HCT116 (cell line): ENCODE results near the gene SORL1. TPM values are rescaled to one million over a fixed set of nuclear protein-coding genes. Genes with fewer than 3 reads are reported as not detected.

Experiments used
- ATAC-seq: fragments of 200-7000 bp; cut with Tn5 transposase; 2 replicates; pipeline ENCODE4 v1.9.1; 2020; ENCODE audit warnings: mild to moderate bottlenecking, moderate library complexity
- BruUV-seq: library from RNA; stranded (reverse); fragments of 400-500 nt; replicated peaks from 2 replicates; lab custom pipeline; 2021; lab: Mats Ljungman, UMichigan
- CTCF ChIA-PET: fragments of 300-600 bp; sonication (Branson Sonifier 250); formaldehyde crosslinking; loops from one replicate; lab custom pipeline; 2021; ENCODE audit warnings: antibody characterized with exemption; lab: Charles Lee
- POLR2A ChIA-PET: fragments of 300-600, 350-600 bp; sonication (Branson Sonifier 250); formaldehyde crosslinking; loops from one replicate; lab custom pipeline; 2021; ENCODE audit warnings: antibody characterized with exemption; lab: Charles Lee
- RAD21 ChIA-PET, 2 experiments: fragments of 300-600 bp; sonication (Branson Sonifier 250); formaldehyde crosslinking; loops; one replicate each; lab custom pipeline; 2023; ENCODE audit warnings: low total read pairs in 2 of 2; ENCODE audit not compliant: uncharacterized antibody in 2 of 2, unreplicated experiment in 2 of 2, low non-redundant PET in 1 of 2; lab: Charles Lee
- DNase-seq: peaks from one replicate; pipeline ENCODE4 v3.0.0-alpha.2; 2010; ENCODE audit warnings: low read depth, low spot score
- H2AFZ ChIP-seq: fragments of 200-600 bp; shearing (Covaris generic), sonication (generic); 2 replicates; pipeline ENCODE4 v1.6.1; 2017; ENCODE audit warnings: low read depth, mixed run types, mixed read lengths, antibody characterized with exemption, low read length; ENCODE audit not compliant: poor library complexity, severe bottlenecking
- H3K27ac ChIP-seq: 2 replicates; pipeline ENCODE4 v1.5.1; 2012; ENCODE audit warnings: low read depth, low read length
- H3K27me3 ChIP-seq: fragments of 200-600 bp; sonication (generic); 2 replicates; pipeline ENCODE4 v1.6.1; 2016; ENCODE audit warnings: mixed run types, low read length, mixed read lengths; ENCODE audit not compliant: insufficient read depth
- H3K36me3 ChIP-seq, 2 experiments: fragments of 200-500 bp in 1 of 2; fragments of 200-600 bp in 1 of 2; sonication (Bioruptor generic) in 1 of 2; sonication (generic) in 1 of 2; 2 replicates each; pipeline versions ENCODE4 v1.5.1 to v1.6.1; 2014 to 2016; ENCODE audit warnings: low read length in 2 of 2, inconsistent platforms in 1 of 2, mixed read lengths in 1 of 2, mixed run types in 1 of 2; ENCODE audit not compliant: insufficient read depth in 2 of 2, control insufficient read depth in 1 of 2
- H3K4me1 ChIP-seq, 2 experiments: fragments of 200-600 bp in 1 of 2; sonication (generic) in 1 of 2; 2 replicates each; pipeline versions ENCODE4 v1.5.1 to v1.6.1; 2012 to 2017; ENCODE audit warnings: low read length in 2 of 2, inconsistent platforms in 1 of 2, mild to moderate bottlenecking in 1 of 2, mixed read lengths in 1 of 2, mixed run types in 1 of 2, moderate library complexity in 1 of 2; ENCODE audit not compliant: insufficient read depth in 2 of 2, control insufficient read depth in 1 of 2
- H3K4me2 ChIP-seq: fragments of 200-600 bp; sonication (generic); 2 replicates; pipeline ENCODE4 v1.6.1; 2017; ENCODE audit warnings: mixed run types, low read length, mixed read lengths
- H3K4me3 ChIP-seq, 2 experiments: fragments of 200-600 bp in 1 of 2; sonication (generic) in 1 of 2; replicated peaks in 1 of 2; 2 replicates each; pipeline ENCODE4 v1.5.1; 2011 to 2016; ENCODE audit warnings: low read length in 2 of 2, control low read depth in 1 of 2, low read depth in 1 of 2, mild to moderate bottlenecking in 1 of 2, mixed read lengths in 1 of 2, mixed run types in 1 of 2
- H3K79me2 ChIP-seq: fragments of 200-600 bp; sonication (generic); 2 replicates; pipeline ENCODE4 v1.6.1; 2017; ENCODE audit warnings: mild to moderate bottlenecking, mixed run types, low read length, moderate library complexity, mixed read lengths; ENCODE audit not compliant: insufficient read depth
- H3K9ac ChIP-seq: fragments of 200-600 bp; sonication (generic); 2 replicates; pipeline ENCODE4 v1.6.1; 2016; ENCODE audit warnings: low read length, mixed read lengths
- H3K9me2 ChIP-seq: fragments of 200-600 bp; sonication (generic), shearing (Covaris generic); 2 replicates; pipeline ENCODE4 v1.6.1; 2017; ENCODE audit warnings: mixed run types, mild to moderate bottlenecking, moderate library complexity; ENCODE audit not compliant: insufficient read depth
- H3K9me3 ChIP-seq, 2 experiments: fragments of 200-500 bp in 1 of 2; fragments of 200-600 bp in 1 of 2; sonication (Bioruptor generic) in 1 of 2; sonication (generic) in 1 of 2; 2 replicates each; pipeline ENCODE4 v1.6.1; 2014 to 2017; ENCODE audit warnings: low read length in 2 of 2, mixed read lengths in 2 of 2, inconsistent platforms in 1 of 2, low read depth in 1 of 2, mild to moderate bottlenecking in 1 of 2, mixed run types in 1 of 2, moderate library complexity in 1 of 2; ENCODE audit not compliant: control insufficient read depth in 1 of 2, insufficient read depth in 1 of 2
- H4K20me1 ChIP-seq: fragments of 200-600 bp; sonication (generic), shearing (Covaris generic); 2 replicates; pipeline ENCODE4 v1.6.1; 2017; ENCODE audit warnings: mixed run types, mild to moderate bottlenecking, moderate library complexity; ENCODE audit not compliant: insufficient read depth
- ATF3 ChIP-seq: IDR thresholded peaks from 2 replicates; pipeline ENCODE4 v1.6.1; 2012
- CBX3 ChIP-seq: IDR thresholded peaks from 2 replicates; pipeline ENCODE4 v1.6.1; 2012; ENCODE audit warnings: low read depth
- CEBPB ChIP-seq: IDR thresholded peaks from 2 replicates; pipeline ENCODE4 v1.6.1; 2012; ENCODE audit warnings: low read depth
- EGR1 ChIP-seq: IDR thresholded peaks from 2 replicates; pipeline ENCODE4 v1.6.1; 2012; ENCODE audit warnings: low read depth
- ELF1 ChIP-seq: IDR thresholded peaks from 2 replicates; pipeline ENCODE4 v1.6.1; 2012; ENCODE audit warnings: low read depth, borderline replicate concordance
- EZH2 ChIP-seq: fragments of 200-600 bp; sonication (generic); IDR thresholded peaks from 2 replicates; pipeline ENCODE4 v1.6.1; 2017; ENCODE audit warnings: antibody characterized with exemption, mixed run types
- EZH2phosphoT487 ChIP-seq: fragments of 200-600 bp; IDR thresholded peaks from 2 replicates; pipeline ENCODE4 v1.6.1; 2018; ENCODE audit warnings: antibody characterized with exemption, borderline replicate concordance
- FOSL1 ChIP-seq: IDR thresholded peaks from 2 replicates; pipeline ENCODE4 v1.6.1; 2012; ENCODE audit warnings: low read depth
- JUND ChIP-seq: IDR thresholded peaks from 2 replicates; pipeline ENCODE4 v1.6.1; 2012
- POLR2A ChIP-seq: IDR thresholded peaks from 2 replicates; pipeline ENCODE4 v1.7.0; 2011; ENCODE audit warnings: borderline replicate concordance; ENCODE audit not compliant: insufficient read depth, insufficient read length; ENCODE audit errors: extremely low read depth
- POLR2AphosphoS5 ChIP-seq: IDR thresholded peaks from 2 replicates; pipeline ENCODE4 v1.6.1; 2011; ENCODE audit warnings: mild to moderate bottlenecking, low read depth, low read length, moderate library complexity
- REST ChIP-seq: IDR thresholded peaks from 2 replicates; pipeline ENCODE4 v1.6.1; 2012; ENCODE audit warnings: low read depth
- SIN3A ChIP-seq: IDR thresholded peaks from 2 replicates; pipeline ENCODE4 v1.6.1; 2012; ENCODE audit warnings: low read depth
- YY1 ChIP-seq: IDR thresholded peaks from 2 replicates; pipeline ENCODE4 v1.6.1; 2011; ENCODE audit warnings: low read length, low read depth, moderate library complexity, mild to moderate bottlenecking; ENCODE audit not compliant: insufficient replicate concordance; ENCODE audit errors: extremely low read depth
- ZFX ChIP-seq: fragments of 450-650 bp; IDR thresholded peaks from 2 replicates; pipeline ENCODE4 v1.6.1; 2017
- ZNF274 ChIP-seq: fragments of 200-500 bp; sonication (Bioruptor generic); IDR thresholded peaks from 2 replicates; pipeline ENCODE4 v1.6.1; 2014; ENCODE audit warnings: mild to moderate bottlenecking, low read depth, low read length, inconsistent platforms
- intact Hi-C: fragments of 100-400 bp; cut with micrococcal nuclease; formaldehyde crosslinking; loops from 2 replicates; pipeline ENCODE4 v1.10.0; 2022
- total RNA-seq: library from RNA; stranded (reverse); gene quantifications from one replicate; pipeline ENCODE4 v1.2.1, GENCODE V29; 2021; ENCODE audit not compliant: unreplicated experiment
- TF ChIP-seq, protein P1 (sequence below), 3 experiments: fragments of 200-600 bp in 1 of 3; sonication (generic) in 1 of 3; IDR thresholded peaks in 2 of 3; conservative IDR thresholded peaks in 1 of 3; 2 replicates each; pipeline ENCODE4 v1.5.1; 2012 to 2017; ENCODE audit warnings: low read depth in 2 of 3, low read length in 2 of 3, antibody characterized with exemption in 1 of 3, borderline replicate concordance in 1 of 3, control low read depth in 1 of 3, mild to moderate bottlenecking in 1 of 3, mixed read lengths in 1 of 3, mixed run types in 1 of 3, moderate library complexity in 1 of 3; ENCODE audit not compliant: insufficient read depth in 1 of 3
- TF ChIP-seq, protein P2 (sequence below): IDR thresholded peaks from 2 replicates; pipeline ENCODE4 v1.6.1; 2012

Gene SORL1
- total RNA-seq, 1 experiment from 2014 or later, result 17.4 TPM

DNA sequence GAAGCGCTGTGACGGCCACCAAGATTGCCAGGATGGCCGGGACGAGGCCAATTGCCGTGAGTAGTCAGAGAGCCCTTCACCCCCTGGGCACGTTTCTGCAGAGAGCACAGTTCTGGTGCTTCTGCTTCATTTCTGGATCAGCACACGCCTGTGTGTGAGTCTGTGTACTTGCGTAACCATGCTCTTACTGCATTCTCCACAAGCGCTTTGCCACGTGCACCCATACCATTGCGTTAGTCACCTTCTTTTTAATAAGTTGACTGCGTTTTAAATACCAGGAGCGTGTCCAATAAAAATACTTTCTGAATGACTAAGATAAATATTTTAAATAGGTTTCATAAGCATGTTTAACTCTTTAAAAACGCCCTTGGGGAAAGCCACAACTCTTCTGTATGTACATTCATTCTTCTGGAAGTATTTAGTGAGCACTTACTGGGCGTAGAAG, 143.6 kb downstream of the SORL1 start (continued):
- no peak for TF ChIP-seq POLR2AphosphoS5
- TF ChIP-seq, all 23 proteins: peak for 5

- Histone ChIP-seq H2AFZ (no peak overlapping the region), H3K4me3 (no peak overlapping the region), H3K9ac (no peak overlapping the region), H3K4me1 (peaks cover 5 to 19% of the 10 kb centered on the region in 2 experiments; a peak in 3 of 4 replicates), H3K27me3 (no peaks in the 10 kb centered on the region), H3K27ac (no peak overlapping the region), H3K9me2 (no peaks in the 10 kb centered on the region), H3K9me3 (no peaks in the 10 kb centered on the region), H3K79me2 (no peaks in the 10 kb centered on the region), H4K20me1 (no peaks in the 10 kb centered on the region), H3K36me3 (no peaks in the 10 kb centered on the region), H3K4me2 (peak overlapping the region; percentile 46)
- DNase-seq (no peak), ATAC-seq (peak; percentile 53; the same call in 1 of the 2 replicates)
- intact Hi-C loops, result loop anchor here (10.0 kb wide), 2 partner anchors 482 to 662 kb away; no protein-coding TSS in a partner anchor
- BruUV-seq, result no TSS peak
- ChIA-PET RAD21 (no interaction called here), POLR2A (no interaction called here), CTCF (no interaction called here)
- TF ChIP-seq ZNF274 (no peak), REST (no peak), ATF3 (no peak), ZFX (no peak), YY1 (no peak), JUND (no peak), EZH2 (no peak), POLR2A (no peak), EZH2phosphoT487 (no peak), EGR1 (no peak), SIN3A (no peak), CBX3 (no peak), ELF1 (no peak), CEBPB (no peak), FOSL1 (no peak)
- TF ChIP-seq, protein P1, sequence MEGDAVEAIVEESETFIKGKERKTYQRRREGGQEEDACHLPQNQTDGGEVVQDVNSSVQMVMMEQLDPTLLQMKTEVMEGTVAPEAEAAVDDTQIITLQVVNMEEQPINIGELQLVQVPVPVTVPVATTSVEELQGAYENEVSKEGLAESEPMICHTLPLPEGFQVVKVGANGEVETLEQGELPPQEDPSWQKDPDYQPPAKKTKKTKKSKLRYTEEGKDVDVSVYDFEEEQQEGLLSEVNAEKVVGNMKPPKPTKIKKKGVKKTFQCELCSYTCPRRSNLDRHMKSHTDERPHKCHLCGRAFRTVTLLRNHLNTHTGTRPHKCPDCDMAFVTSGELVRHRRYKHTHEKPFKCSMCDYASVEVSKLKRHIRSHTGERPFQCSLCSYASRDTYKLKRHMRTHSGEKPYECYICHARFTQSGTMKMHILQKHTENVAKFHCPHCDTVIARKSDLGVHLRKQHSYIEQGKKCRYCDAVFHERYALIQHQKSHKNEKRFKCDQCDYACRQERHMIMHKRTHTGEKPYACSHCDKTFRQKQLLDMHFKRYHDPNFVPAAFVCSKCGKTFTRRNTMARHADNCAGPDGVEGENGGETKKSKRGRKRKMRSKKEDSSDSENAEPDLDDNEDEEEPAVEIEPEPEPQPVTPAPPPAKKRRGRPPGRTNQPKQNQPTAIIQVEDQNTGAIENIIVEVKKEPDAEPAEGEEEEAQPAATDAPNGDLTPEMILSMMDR (IDR thresholded peaks at IDR 0.05 in 2 of 3, conservative IDR thresholded peaks at IDR 0.05 in 1 of 3; ENCODE audit: borderline replicate concordance in 1 of 3, insufficient read depth in 1 of 3, low read depth in 2 of 3, low read length in 2 of 3), result no peak
- TF ChIP-seq, protein P2, sequence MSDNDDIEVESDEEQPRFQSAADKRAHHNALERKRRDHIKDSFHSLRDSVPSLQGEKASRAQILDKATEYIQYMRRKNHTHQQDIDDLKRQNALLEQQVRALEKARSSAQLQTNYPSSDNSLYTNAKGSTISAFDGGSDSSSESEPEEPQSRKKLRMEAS, result no peak
Measured at GRCh38 chr11:121596195-121597155, 144.4 kb downstream of the SORL1 start.
